Activated T-helper 9 cell treated with anti-CD3 and anti-CD28 coated beads, Interleukin-2, amount 50 U/mL, for 16 hours (primary cell): ENCODE results near the gene GALR2.
"Not testable (repeated sequence)": the region's sequence is repeated elsewhere in the genome, so short reads cannot be mapped to it uniquely, and the experiment has no call there.

Experiments
- DNase-seq: peaks from one replicate; pipeline ENCODE4 v3.0.0-alpha.2; 2020; ENCODE audit warnings: low read depth

The GALR2 gene, protein sequence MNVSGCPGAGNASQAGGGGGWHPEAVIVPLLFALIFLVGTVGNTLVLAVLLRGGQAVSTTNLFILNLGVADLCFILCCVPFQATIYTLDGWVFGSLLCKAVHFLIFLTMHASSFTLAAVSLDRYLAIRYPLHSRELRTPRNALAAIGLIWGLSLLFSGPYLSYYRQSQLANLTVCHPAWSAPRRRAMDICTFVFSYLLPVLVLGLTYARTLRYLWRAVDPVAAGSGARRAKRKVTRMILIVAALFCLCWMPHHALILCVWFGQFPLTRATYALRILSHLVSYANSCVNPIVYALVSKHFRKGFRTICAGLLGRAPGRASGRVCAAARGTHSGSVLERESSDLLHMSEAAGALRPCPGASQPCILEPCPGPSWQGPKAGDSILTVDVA

DNA sequence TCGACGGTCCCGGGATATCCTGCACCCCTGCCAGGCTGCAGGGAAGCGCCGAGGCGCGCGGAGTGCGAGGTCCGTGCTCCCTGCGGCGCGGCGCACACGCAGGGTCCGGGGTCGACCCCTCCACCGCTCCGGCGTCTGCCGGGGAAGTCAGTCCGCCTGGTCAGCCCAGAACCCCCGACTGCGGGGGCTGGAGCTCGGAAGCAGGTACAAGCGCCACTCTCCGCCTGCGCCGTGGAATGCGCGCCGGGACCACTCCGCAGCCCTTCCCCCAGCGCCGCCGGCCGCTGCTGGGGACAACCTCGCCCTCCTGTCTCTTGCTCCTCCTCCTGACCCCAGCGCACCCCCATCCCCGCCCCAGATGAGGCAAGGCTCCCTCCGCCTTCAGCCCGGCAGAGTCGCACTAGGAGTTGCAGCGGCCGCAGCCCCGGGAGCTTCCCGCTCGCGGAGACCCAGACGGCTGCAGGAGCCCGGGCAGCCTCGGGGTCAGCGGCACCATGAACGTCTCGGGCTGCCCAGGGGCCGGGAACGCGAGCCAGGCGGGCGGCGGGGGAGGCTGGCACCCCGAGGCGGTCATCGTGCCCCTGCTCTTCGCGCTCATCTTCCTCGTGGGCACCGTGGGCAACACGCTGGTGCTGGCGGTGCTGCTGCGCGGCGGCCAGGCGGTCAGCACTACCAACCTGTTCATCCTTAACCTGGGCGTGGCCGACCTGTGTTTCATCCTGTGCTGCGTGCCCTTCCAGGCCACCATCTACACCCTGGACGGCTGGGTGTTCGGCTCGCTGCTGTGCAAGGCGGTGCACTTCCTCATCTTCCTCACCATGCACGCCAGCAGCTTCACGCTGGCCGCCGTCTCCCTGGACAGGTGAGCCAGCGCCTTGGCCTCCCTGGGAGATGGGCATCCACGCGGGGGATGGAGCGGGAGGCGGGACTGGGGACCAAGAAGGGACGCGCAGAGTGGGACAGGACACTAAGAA is at the start of gene GALR2:
TSS of gene GALR2 (plus strand) at position 392 of the 974 bp plus-strand sequence. CDS start at position 495, 103 bp downstream.
- no peak for DNase-seq

DNA sequence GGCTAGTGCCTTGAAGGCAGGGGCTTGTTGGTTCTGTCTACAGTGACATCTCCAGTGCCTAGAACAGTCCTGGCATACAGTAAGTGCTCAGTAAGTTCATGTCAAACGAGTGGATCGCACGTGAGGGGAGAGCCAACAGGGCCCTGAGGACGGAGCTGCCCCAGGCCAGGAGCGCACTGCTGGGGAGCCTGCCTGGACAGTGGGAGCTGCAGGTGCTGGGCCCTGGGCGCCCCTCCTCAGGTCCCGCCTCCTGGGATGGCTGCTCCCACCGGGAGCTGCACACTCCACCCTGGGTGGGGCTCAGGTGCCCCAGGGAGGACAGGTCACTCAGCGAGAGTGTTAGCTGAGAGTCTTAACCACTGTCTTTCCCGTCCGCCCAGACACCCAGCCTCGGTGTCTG is 49.3 kb upstream of the GALR2 start:
- DNase-seq, result no peak

DNA sequence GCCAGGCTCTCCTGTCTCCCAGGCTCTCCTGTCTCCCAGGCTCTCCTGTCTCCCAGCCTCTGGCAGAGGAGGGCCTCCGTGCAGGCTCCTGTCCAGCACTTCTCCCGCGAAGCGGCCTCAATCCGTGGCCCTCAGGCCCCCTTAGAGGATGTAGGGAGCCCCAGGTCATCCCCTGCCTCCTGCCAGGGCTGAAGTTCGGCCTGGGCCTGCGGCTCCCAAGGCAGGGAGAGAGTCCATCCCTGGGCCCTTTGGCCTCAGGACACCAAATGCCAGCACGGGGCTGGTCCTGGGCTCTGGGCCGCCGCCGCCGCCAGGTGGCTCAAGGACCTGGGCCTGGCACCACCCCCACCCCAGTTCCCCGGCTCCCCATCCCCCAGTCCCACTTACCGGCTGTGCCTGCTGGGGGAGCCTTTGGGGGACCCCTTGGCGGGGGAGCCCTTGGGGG is 47.8 kb upstream of the GALR2 start:
- no peak for DNase-seq

DNA sequence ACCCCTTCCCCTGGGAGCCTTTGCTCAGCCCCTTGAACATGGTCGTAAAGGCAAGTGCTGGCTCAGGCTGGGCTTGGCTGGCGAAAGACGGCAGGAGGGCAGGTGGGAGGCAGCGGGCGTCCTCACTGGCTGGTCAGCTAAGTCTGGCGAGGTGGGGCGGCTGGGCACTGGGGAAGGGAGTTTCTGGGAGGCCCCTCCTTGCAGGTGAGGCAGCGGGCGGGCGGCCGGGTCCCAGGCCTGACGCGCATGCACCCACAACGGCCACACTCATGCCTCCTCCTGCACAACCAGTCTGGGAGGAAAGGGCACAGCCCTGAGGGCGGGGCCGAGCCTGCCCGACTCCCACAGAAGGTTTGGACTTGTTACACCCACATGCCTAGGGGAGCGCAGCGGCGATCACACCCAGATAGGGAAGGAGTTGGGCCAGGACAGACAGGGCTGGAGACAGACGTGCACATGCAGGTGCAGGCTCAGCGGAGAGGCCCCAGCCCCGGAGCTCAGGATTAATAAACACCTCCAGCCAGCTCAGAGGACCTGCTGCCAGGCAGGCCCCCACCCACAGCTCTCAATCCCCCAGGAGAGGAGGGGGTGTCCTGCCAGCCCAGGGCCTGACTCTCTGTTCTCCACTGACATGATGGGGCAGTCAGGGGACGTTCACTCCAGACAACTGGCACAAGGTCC is 47.3 kb upstream of the GALR2 start, which contains the start of gene EVPL:
TSS of gene EVPL (minus strand) at position 148 of the 681 bp plus-strand sequence. CDS start at position 40, 108 bp downstream.
- DNase-seq, result no peak

DNA sequence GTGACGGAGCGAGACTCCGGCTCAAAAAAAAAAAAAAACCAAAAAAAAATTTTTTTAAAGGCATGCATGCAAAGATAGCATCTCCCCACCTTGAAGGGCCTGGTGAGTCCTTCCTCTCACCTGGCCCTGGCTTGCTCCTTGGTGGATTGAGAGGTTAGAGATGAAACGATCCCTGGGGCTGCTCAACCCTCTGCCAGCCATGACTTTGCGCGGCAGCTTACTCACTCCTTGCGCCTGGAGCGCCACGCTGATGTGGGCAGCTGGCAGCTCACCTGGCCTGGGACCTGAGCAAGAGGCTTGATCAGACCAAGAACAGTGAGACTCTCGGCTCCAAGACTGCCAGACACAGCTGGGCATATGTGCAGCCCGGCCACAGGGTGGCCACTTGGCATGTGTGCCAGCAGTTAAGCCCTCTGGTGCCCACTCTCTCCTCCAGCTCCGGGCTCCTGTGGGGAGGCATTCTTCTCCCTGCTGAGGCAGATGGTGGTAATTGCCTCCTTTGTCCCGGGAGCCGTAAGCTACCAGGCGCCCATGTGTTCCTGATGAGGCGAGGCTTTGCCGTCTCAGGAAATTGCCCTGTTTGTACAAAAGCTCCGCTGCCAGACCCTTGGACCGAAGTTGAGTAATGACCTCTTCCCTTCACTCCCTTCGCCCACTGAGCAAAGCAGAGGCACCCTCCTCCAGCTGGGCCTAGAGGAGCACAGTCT is 42.4 kb upstream of the GALR2 start:
- DNase-seq, result no peak

DNA sequence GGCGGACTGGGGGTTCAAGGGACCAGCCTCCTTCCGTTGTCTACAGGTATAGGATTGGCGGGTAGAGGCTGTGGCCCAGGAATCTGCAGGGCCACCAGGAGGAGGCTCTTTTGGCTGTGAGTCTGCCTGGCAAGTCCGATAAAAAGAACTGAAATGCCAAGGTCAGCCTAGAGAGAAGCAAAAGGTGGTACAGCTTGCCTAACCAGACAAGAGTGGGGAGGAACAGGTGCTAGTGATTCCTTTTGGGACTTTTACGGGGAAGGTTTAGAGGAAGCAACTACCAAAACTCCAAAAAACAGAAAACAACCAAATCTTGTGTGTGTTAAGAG is 41.8 kb upstream of the GALR2 start:
- no peak for DNase-seq

DNA sequence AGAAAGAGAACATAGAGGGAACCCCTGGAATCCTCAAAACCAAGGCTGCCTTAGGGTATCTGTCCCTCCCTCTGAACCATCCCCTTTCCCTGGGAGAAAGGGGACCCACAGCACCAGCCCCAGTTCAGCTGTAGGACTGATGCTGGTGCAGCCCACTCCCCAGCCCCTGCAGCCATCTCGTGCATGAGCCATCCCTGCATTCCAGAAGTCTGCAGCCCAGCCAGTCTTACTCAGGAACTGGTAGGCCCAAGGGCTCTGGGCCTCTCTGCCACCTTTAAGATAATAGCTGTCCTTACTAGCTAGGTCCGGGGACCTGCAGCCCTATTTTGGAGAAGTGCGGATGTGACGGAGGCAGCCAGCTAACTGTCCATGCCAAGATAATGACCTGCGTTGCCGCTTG is 41.4 kb upstream of the GALR2 start:
- DNase-seq, result no peak

DNA sequence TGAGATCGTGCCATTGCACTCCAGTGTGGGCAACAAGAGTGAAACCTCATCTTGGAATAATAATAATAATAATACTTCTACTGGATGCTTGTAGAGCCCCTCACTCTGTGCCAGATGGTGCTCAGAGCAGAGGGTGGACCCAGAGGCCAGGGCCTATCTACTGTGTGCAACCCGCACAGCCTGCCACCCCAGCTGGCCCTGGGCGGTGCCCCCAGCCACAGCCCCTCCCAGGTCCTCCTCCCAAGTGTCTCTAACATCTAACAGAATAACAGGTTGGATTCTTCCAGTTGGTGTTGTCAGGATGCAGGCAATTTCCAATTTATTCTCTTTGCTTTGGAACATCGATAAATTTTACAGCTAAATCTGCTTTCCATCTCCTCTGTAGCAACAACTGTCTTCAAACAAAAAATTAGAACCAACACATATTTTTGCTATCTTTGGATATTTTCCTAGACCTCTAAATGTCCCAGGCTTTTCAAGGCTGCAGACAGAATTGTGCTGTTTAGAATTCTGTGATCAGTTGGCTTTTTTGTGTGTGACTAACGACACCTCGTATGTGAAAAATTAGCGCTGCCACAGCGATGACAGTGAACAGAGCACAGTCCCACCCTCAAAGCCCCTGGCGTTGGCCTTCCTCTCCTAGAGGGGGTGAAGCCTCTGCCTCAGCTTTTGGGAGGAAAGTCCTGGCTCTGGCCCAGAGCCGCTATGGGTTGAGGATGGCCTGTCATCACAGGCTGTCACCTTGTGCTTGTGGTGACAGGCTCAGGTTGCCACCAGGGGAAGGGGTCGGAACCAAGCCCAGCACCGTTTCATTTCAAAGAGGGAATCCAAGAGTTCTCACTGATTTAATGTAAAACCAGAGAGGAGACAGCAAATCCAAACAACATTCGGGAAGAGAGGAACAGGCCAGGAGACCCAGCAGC is 39.9 kb upstream of the GALR2 start:
- DNase-seq, result no peak

DNA sequence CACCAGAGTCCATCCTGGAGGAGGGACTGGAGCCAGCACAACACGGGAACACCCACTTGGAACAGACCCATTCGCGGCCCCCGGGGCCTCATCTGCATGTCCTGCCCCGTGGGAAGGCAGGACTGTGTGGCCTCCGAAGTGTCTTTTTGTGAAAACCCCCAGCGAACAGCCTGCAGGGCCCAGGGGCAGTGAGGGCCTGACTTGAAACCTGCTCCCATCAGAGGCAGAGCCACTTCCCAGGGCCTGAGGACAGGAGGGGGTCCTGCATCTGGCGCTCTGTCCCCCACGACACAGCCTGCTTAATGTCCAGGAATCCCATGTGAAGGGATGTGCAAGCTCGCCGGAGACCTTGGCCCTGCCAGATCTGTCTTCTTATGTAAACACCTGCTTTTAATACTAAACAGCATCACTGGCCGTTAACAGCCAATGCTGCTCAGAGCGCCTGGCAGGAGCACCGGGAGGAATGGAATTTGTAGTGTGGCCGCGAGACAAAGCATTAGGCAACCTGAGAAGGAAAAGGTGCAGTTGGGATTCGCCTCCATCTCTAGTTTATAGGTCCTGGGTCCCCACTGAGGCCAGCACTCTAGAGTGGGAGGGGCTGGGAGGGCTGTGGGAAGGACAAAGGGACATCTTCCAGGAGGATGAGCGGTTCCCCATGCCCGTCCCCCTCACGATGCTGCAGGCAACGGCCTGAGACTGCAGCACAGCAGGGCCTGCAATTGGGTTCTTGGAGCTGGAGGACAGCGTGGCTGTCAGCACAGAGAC is 37.9 kb upstream of the GALR2 start:
- DNase-seq, result no peak

DNA sequence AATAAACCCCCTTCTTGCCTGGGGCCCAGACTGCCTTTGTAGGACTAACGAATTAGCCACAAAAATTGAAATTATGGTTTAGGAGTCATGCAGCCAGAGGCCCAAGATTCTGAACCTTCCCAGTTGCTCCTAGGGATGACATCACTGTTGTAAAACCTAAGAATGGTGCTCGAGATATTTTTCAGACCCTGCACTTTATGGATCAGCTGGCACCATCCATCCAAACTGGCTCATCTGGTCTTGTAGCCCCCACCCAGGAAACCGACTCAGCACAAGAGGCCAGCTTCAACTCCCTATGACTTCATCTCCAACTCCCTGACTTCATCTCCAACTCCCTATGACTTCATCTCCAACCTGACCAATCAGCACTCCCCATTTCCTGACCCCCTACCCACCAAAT is 36.5 kb upstream of the GALR2 start:
- no peak for DNase-seq

DNA sequence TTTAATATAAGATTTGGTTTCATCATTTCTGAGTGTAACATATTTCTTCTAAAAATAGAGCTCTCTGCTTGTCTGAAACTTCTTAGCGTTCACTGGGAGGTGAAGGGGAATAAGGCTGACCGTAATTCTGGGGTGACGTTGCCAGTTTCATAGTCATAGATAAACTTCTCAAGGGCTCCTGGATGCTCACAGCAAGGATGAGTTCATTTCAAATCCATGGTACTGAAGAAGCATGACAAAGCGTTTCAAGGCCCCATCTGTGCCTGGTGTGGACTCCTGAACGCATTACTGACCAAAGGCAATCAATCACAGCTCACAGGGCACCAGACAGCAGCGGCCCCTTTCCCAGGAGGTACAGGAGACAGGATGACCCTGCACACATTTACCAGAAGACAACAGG is 35.5 kb upstream of the GALR2 start:
- DNase-seq, result no peak

DNA sequence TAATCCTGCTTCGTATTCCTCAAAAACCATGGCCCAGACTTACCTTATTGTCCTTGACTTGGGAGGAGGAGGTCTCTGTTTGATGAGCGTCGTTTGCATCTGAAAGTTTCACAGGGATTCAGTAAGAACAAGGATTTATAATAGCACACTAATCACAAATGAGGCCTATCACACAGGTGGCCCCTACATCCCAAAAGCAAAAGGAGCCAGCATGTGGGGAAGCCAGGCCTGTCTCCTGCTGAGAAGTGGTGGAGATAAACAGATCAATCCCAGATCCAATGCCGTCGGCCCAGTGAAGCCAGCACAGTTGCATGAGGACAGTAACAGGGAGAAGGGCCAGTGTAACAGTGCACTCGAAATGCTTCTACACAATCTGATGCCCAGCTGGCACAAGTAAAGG is 34.2 kb upstream of the GALR2 start:
- no peak for DNase-seq

DNA sequence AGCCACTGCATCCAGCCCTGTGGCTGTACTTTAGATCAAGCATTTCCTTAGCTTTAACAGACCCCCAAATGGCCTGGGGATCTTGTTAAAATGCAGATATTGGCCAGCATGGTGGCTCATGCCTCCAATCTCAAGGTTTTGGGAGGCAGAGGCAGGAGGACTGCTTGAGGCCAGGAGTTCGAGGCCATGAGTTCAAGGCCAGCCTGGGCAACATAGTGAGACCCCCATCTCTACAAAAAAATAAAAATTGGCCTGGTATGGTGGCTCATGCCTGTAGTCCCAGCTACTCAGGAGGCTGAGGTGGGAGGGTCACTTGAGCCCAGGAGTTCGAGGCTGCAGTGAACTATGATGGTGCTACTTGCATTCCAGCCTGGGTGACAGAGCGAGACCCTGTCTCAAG is 31.7 kb upstream of the GALR2 start:
- not testable (repeated sequence) for DNase-seq

DNA sequence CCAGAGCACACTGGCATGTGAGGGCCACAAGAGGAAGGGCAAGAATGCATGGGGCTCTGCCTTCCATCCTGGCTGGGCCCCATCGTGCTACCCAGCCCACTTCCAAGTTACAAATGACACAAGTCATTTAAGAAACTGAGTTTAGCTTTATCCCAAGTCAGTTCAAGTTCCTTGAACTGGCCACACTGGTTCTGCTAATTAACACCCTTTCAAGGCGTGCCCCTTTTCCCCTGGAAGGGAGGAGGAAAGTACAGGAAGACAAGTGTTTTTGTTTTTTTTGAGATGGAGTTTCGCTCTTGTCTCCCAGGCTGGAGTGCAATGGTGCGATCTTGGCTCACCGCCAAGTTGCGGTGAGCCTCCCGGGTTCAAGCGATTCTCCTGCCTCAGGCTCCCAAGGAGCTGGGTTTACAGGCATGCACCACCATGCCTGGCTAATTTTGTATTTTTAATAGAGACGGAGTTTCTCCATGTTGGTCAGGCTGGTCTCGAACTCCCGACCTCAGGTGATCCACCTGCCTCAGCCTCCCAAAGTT is 30.0 kb upstream of the GALR2 start:
- DNase-seq, result not testable (repeated sequence)

DNA sequence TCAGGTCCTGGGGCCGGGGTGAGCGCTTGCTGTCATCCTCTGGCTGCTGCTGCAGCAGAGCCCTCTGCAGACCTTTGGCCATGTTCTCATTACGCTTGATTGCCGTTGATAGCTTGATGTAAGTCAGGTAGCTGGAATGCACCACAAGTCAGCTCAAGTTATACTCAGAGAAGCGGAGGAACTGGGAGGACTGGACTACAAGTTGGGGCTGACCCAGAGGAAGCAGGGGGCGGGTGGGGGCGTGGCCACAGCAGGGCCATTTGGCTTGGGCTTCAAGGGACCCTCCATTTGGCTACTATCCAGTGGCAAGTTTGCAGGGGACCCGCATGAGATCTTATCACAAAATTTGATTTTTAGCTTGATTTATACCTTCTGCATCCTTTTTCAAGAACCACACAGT is 28.5 kb upstream of the GALR2 start:
- no peak for DNase-seq

DNA sequence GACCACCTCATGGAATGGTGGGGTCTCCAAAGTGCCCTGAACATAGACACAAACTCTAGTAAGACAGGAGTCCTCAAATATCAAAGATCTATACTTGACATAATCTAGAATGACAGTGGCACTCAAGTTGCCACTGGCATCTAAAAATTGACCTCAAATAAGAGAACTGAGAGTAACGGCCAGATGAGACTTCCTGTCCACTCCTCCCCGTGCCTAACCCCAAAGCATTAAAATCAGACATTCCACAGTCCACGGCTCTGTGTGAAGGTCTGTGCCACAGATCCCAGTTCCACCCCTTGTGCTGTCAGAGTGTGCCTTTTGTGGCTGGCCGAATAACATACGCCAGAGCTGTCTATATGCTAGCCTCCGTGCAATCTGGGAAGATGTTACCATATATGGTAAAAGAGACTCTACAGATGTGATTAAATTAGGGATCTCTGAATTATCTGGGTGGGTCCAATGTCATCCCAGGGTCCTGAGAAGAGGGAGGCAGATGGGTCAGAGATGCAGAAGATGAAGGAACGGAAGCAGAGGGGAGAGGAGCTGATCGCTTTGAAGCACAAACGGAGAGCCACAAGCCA is 26.5 kb upstream of the GALR2 start:
- DNase-seq, result no peak

DNA sequence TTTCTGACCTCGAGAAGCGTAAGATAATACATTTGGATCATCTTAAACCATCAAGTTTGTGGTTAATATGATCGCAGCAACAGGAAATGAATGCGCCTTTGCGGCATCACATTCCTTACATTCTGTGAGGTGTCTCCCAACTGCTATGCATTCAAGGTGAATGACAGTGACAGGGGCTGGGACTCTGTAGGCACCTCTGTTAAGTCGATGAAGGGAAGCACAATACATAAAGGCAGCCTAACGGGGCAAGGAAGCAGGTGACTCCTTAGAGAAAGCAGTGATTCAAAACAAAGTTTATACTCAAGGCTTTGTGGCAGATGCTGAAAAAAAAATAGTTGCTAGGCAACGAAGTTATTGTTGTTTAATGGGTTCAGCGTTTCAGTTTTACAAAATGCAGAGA is 25.9 kb upstream of the GALR2 start:
- no peak for DNase-seq

DNA sequence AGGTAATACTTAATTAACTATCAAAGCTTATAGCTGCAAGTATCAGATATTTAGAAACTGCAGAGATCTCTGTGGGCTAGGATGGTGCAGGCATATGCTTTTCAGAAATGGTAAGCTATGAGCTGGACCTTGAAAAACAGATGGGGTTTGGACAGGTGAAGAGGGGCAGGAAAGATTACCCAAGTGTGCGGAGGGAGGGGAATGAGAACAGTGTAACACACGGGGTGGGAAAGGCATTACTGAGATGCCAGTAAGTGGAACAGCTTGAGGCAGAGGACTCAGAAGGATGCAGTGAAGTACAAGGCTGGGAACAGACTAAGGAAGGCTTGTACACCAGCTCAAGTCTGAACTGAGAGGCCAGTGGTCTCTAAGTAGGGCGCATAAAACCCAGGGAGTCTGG is 25.3 kb upstream of the GALR2 start:
- no peak for DNase-seq

DNA sequence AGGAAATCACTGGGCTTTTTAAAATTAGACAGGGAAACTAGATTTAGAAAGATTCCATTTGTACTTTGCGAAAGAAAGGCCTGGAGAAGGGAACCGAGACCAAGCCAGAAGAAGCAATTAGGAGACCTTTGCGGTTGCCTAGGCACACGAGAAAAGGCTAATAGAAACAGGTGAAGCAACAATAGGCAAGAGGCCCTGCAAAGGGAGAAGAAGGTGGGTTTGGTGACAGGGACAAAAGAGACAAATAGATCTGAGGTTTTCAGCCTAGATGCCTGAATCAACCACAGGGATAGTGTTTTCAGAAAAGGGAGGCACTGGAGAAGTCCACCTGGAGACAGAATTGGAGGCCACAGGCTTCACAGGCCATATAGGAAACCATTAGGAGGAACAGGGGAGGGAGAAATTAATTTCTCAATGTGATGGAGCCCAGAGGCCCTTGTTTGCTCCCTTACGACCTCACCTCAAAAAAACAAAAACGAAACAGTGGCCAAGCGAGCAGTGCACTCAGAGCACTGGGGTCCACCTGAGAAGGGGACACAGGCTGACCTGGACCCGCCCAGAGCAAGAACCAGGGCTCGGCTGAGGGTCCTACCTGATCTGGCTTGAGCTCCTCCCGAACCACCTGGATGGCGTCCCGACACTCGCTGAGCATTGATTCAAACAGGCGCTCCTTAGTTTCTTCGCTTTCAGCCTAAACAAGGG is 24.6 kb upstream of the GALR2 start:
- DNase-seq, result no peak
